WTC11 (cell line): ENCODE data around the gene WNT7A. TPM values are rescaled to one million over a fixed set of nuclear protein-coding genes. Genes with fewer than 3 reads are reported as not detected.

Experiments used
- ATAC-seq: fragments of 200-7000 bp; cut with Tn5 transposase; 2 replicates; pipeline ENCODE4 v1.10.0; 2021; ENCODE audit warnings: mild to moderate bottlenecking, moderate library complexity
- CTCF ChIA-PET: fragments of 300-600 bp; sonication (Branson Sonifier 250); formaldehyde crosslinking; loops from one replicate; lab custom pipeline; 2021; ENCODE audit warnings: antibody characterized with exemption; lab: Charles Lee
- POLR2A ChIA-PET: fragments of 350-600 bp; sonication (Branson Sonifier 250); formaldehyde crosslinking; loops from one replicate; lab custom pipeline; 2021; ENCODE audit warnings: antibody characterized with exemption; lab: Charles Lee
- DNase-seq: peaks from one replicate; pipeline ENCODE4 v3.0.0; 2021; ENCODE audit warnings: low spot score
- H3K27ac Mint-ChIP-seq: 2 replicates; pipeline ENCODE4 v1.8.0; 2021; ENCODE audit warnings: mixed read lengths
- H3K27me3 Mint-ChIP-seq: 2 replicates; pipeline ENCODE4 v1.8.0; 2021; ENCODE audit warnings: low read depth, mild to moderate bottlenecking, moderate library complexity, mixed read lengths
- H3K36me3 Mint-ChIP-seq: 2 replicates; pipeline ENCODE4 v1.8.0; 2021; ENCODE audit warnings: mixed read lengths
- H3K4me1 Mint-ChIP-seq: 2 replicates; pipeline ENCODE4 v1.8.0; 2022; ENCODE audit warnings: mixed read lengths
- H3K4me3 Mint-ChIP-seq: 2 replicates; pipeline ENCODE4 v1.8.0; 2021; ENCODE audit warnings: mild to moderate bottlenecking, moderate library complexity, mixed read lengths
- H3K9me3 Mint-ChIP-seq: 2 replicates; pipeline ENCODE4 v1.8.0; 2021; ENCODE audit warnings: mixed read lengths
- EMX1 ChIP-seq: fragments of 250-450 bp; sonication (Bioruptor Pico); IDR thresholded peaks from 2 replicates; pipeline ENCODE4 v1.8.0; 2021; ENCODE audit warnings: mild to moderate bottlenecking
- FOXP1 ChIP-seq: sonication (generic); formaldehyde crosslinking; IDR thresholded peaks from 2 replicates; pipeline ENCODE4 v1.8.0; 2022; ENCODE audit warnings: missing genetic modification reagents, mild to moderate bottlenecking, moderate library complexity, borderline replicate concordance
- NFE2L1 ChIP-seq: sonication (generic); formaldehyde crosslinking; IDR thresholded peaks from 2 replicates; pipeline ENCODE4 v1.8.1; 2023; ENCODE audit warnings: missing genetic modification reagents
- NFYB ChIP-seq: sonication (generic); formaldehyde crosslinking; conservative IDR thresholded peaks from 2 replicates; pipeline ENCODE4 v1.8.0; 2022; ENCODE audit warnings: low read depth, missing genetic modification reagents
- NR1H2 ChIP-seq: sonication (generic); formaldehyde crosslinking; IDR thresholded peaks from 2 replicates; pipeline ENCODE4 v1.9.0; 2021; ENCODE audit warnings: mild to moderate bottlenecking, moderate library complexity, missing genetic modification reagents
- NR2C2 ChIP-seq: sonication (generic); formaldehyde crosslinking; IDR thresholded peaks from 2 replicates; pipeline ENCODE4 v1.8.0; 2022; ENCODE audit warnings: mild to moderate bottlenecking, missing genetic modification reagents
- ZBTB21 ChIP-seq: sonication (generic); formaldehyde crosslinking; IDR thresholded peaks from 2 replicates; pipeline ENCODE4 v1.8.1; 2023; ENCODE audit warnings: mild to moderate bottlenecking, missing genetic modification reagents, borderline replicate concordance
- ZNF232 ChIP-seq: sonication (generic); formaldehyde crosslinking; IDR thresholded peaks from 2 replicates; pipeline ENCODE4 v1.8.0; 2022; ENCODE audit warnings: mild to moderate bottlenecking, missing genetic modification reagents
- ZNF317 ChIP-seq: sonication (generic); formaldehyde crosslinking; IDR thresholded peaks from 2 replicates; pipeline ENCODE4 v1.8.1; 2023; ENCODE audit warnings: low read depth, mild to moderate bottlenecking, moderate library complexity, missing genetic modification reagents, borderline replicate concordance
- ZNF416 ChIP-seq: fragments of 250-450 bp; sonication (Bioruptor Pico); IDR thresholded peaks from 2 replicates; pipeline ENCODE4 v1.9.0; 2021; ENCODE audit warnings: mild to moderate bottlenecking, inconsistent platforms
- total RNA-seq: library from RNA; stranded (reverse); gene quantifications from 3 replicates; pipeline ENCODE4 v1.2.3, GENCODE V29; 2021
- TF ChIP-seq, protein P1 (sequence below): sonication (generic); formaldehyde crosslinking; conservative IDR thresholded peaks from 2 replicates; pipeline ENCODE4 v1.8.1; 2022; ENCODE audit warnings: mild to moderate bottlenecking, missing genetic modification reagents
- TF ChIP-seq, protein P2 (sequence below): fragments of 250-450 bp; sonication (Bioruptor Pico); IDR thresholded peaks from 2 replicates; pipeline ENCODE4 v1.8.0; 2021; ENCODE audit warnings: mild to moderate bottlenecking
- TF ChIP-seq, protein P3 (sequence below): sonication (generic); formaldehyde crosslinking; IDR thresholded peaks from 2 replicates; pipeline ENCODE4 v1.8.0; 2022; ENCODE audit warnings: mild to moderate bottlenecking, missing genetic modification reagents
- TF ChIP-seq, protein P4 (sequence below): sonication (generic); formaldehyde crosslinking; conservative IDR thresholded peaks from 2 replicates; pipeline ENCODE4 v1.8.1; 2023; ENCODE audit warnings: mild to moderate bottlenecking, low read depth, missing genetic modification reagents, moderate library complexity
- TF ChIP-seq, protein P5 (sequence below): sonication (generic); formaldehyde crosslinking; IDR thresholded peaks from 2 replicates; pipeline ENCODE4 v1.8.0; 2023; ENCODE audit warnings: mild to moderate bottlenecking, missing genetic modification reagents

Gene WNT7A
- total RNA-seq, 1 experiment from 2014 or later, result 0.04 TPM

DNA sequence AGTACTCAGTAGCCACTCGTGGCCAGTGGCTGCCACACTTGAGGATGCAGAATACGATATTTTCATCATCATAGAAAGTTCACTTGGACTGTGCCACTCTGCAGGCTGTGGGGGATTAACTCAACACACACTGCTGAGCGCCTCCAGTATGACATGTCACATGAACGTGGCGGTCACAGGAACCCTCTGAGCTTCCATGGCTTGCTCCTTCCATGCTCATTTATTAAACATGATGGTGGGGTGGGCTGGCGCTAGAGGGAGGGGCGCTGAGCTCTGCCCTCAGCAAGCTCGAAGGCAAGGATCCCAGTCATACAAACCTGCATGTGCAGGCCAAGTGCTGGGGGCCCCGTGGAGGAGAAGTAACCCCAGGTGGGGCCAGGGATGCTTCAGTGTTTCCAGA is 85.5 kb downstream of the WNT7A start (continued):
- TF ChIP-seq ZNF317 (no peak), NFE2L1 (CRISPR knock-in tag) (no peak)
- TF ChIP-seq, protein P1, sequence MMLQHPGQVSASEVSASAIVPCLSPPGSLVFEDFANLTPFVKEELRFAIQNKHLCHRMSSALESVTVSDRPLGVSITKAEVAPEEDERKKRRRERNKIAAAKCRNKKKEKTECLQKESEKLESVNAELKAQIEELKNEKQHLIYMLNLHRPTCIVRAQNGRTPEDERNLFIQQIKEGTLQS, result no peak

DNA sequence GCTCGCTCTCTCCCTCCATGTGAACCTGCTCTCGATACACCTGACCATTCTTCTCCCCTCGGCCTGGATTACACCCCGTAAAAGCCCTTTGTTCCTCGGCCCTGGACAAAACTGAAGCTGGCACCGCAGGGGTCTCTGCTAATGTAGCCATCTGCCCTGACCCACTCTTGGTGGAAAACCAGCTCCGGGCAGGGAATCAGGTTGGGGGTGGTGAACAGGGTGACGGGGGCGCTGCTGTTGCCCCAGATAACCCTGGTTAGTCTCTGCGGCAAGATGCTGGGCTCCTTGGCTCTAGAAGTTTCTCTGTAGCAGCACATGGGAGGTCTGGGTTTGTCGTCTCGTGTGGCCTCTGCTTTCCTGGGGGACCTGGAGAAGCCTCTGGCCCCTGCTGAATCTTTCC is 86.4 kb downstream of the WNT7A start:
- no peak overlapping the region for H3K27ac Mint-ChIP-seq
- peaks cover 4% of the 10 kb centered on the region for H3K4me1 Mint-ChIP-seq
- ATAC-seq (no peak), DNase-seq (no peak)
- no peaks in the 10 kb centered on the region for H3K9me3 Mint-ChIP-seq
- TF ChIP-seq, protein P2, sequence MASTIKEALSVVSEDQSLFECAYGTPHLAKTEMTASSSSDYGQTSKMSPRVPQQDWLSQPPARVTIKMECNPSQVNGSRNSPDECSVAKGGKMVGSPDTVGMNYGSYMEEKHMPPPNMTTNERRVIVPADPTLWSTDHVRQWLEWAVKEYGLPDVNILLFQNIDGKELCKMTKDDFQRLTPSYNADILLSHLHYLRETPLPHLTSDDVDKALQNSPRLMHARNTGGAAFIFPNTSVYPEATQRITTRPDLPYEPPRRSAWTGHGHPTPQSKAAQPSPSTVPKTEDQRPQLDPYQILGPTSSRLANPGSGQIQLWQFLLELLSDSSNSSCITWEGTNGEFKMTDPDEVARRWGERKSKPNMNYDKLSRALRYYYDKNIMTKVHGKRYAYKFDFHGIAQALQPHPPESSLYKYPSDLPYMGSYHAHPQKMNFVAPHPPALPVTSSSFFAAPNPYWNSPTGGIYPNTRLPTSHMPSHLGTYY (CRISPR knock-in tag), result no peak
- TF ChIP-seq FOXP1 (CRISPR knock-in tag), result no peak
- TF ChIP-seq EMX1 (CRISPR knock-in tag), result no peak
- TF ChIP-seq, protein P3, sequence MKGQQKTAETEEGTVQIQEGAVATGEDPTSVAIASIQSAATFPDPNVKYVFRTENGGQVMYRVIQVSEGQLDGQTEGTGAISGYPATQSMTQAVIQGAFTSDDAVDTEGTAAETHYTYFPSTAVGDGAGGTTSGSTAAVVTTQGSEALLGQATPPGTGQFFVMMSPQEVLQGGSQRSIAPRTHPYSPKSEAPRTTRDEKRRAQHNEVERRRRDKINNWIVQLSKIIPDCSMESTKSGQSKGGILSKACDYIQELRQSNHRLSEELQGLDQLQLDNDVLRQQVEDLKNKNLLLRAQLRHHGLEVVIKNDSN (CRISPR knock-in tag), result no peak
- no peak for TF ChIP-seq ZNF232 (CRISPR knock-in tag)
- TF ChIP-seq, protein P4, sequence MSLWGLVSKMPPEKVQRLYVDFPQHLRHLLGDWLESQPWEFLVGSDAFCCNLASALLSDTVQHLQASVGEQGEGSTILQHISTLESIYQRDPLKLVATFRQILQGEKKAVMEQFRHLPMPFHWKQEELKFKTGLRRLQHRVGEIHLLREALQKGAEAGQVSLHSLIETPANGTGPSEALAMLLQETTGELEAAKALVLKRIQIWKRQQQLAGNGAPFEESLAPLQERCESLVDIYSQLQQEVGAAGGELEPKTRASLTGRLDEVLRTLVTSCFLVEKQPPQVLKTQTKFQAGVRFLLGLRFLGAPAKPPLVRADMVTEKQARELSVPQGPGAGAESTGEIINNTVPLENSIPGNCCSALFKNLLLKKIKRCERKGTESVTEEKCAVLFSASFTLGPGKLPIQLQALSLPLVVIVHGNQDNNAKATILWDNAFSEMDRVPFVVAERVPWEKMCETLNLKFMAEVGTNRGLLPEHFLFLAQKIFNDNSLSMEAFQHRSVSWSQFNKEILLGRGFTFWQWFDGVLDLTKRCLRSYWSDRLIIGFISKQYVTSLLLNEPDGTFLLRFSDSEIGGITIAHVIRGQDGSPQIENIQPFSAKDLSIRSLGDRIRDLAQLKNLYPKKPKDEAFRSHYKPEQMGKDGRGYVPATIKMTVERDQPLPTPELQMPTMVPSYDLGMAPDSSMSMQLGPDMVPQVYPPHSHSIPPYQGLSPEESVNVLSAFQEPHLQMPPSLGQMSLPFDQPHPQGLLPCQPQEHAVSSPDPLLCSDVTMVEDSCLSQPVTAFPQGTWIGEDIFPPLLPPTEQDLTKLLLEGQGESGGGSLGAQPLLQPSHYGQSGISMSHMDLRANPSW (CRISPR knock-in tag), result no peak
- TF ChIP-seq NFYB (CRISPR knock-in tag), result no peak
- TF ChIP-seq NR1H2 (CRISPR knock-in tag), result no peak
- TF ChIP-seq, protein P5, sequence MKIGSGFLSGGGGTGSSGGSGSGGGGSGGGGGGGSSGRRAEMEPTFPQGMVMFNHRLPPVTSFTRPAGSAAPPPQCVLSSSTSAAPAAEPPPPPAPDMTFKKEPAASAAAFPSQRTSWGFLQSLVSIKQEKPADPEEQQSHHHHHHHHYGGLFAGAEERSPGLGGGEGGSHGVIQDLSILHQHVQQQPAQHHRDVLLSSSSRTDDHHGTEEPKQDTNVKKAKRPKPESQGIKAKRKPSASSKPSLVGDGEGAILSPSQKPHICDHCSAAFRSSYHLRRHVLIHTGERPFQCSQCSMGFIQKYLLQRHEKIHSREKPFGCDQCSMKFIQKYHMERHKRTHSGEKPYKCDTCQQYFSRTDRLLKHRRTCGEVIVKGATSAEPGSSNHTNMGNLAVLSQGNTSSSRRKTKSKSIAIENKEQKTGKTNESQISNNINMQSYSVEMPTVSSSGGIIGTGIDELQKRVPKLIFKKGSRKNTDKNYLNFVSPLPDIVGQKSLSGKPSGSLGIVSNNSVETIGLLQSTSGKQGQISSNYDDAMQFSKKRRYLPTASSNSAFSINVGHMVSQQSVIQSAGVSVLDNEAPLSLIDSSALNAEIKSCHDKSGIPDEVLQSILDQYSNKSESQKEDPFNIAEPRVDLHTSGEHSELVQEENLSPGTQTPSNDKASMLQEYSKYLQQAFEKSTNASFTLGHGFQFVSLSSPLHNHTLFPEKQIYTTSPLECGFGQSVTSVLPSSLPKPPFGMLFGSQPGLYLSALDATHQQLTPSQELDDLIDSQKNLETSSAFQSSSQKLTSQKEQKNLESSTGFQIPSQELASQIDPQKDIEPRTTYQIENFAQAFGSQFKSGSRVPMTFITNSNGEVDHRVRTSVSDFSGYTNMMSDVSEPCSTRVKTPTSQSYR (CRISPR knock-in tag), result no peak
- TF ChIP-seq, protein P1, result no peak
- no peak for TF ChIP-seq ZNF416 (CRISPR knock-in tag)
- no peak for TF ChIP-seq NR2C2 (CRISPR knock-in tag)
- no peak for TF ChIP-seq ZBTB21 (CRISPR knock-in tag)
- TF ChIP-seq, all 79 proteins: peak for 0
- Mint-ChIP-seq H3K4me3 (no peak overlapping the region), H3K36me3 (no peaks in the 10 kb centered on the region), H3K27me3 (no peaks in the 10 kb centered on the region)
- ChIA-PET POLR2A (no interaction called here), CTCF (interaction anchor here (0.7 to 2.1 kb wide), 7 partner anchors 8 to 138 kb away, joined by 3 to 9 read pairs (median 6); partner anchors contain the start of gene WNT7A)
